ENCODE results near the gene KCNIP2. TPM values are rescaled to one million over a fixed set of nuclear protein-coding genes. Genes with fewer than 3 reads are reported as not detected.
A peak's percentile ranks its signal among the peaks of the same experiment; 100 is the strongest.

Gene KCNIP2
- total RNA-seq = 516 TPM
- long read RNA-seq, transcript KCNIP2-206 (10 exons, 1,989 nt) = minor isoform, 130 of 1,847 reads
- long read RNA-seq, transcript KCNIP2-202 (8 exons, 663 nt) = major isoform, 1,387 of 1,847 reads
- long read RNA-seq, transcript KCNIP2-207 (9 exons, 2,489 nt) = minor isoform, 109 of 1,847 reads
- long read RNA-seq, transcript KCNIP2-208 (7 exons, 923 nt) = minor isoform, 38 of 1,847 reads
- long read RNA-seq, partial matches to known transcripts = 29 of 1,847 reads
- long read RNA-seq, other reads (novel, unspliced or antisense) = 144 of 1,847 reads

DNA sequence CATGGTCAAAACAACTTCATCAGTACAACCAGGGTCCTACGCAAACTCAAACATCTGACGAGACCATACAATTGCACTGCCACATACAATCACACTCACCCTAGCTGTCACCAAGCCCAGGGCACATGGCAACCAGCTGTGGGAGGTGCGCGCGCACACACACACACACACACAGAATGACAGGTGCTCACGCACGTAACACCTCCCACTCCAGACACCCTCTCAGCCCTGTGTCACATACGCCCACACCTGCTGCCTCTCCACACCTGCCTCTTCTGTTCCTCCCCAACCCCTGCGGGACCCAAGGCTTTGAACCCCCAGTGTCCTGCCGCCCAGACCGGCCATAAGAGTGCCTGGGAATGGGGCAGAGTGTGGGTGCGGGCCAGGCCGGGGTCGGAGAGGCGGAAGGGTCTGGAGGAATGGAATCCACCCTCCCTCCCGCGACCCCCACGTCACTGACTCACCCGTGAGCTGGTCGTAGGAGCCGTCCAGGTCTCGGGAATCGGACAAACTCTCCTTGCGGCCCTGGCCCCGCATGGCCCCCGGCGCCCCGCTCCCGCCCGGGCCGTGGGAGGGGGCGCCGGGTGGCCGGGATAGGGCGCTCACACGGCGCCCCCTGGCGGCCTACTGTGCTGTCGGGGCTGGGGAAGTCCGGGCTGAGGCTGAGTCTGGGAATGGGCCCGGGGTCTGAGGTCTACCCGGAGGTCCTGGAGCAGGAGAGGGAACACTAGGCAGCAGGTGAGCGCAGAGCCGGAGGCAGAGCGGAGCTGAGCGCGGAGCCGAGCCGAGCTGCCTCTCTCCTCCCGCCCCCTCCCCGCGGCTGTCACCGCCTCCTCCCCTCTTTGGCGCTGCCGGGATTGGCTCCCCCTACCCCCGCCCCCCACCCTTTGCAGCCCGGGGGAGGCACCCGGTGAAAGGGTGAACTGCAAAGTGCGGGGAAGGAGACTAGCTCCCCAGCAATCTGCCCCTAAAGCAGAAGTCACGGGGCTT lies at the start of gene KCNIP2:
Gene KCNIP2 (minus strand): TSS at position 769 of the 990 bp plus-strand sequence. CDS start 232 bp downstream, at position 537.
- peak; percentile 72 for DNase-seq
- peak; percentile 62 for ATAC-seq (ENCODE audit: poor library complexity)
- intact Hi-C loops (cut with DNase I) = loop anchor here (5.0 to 10.0 kb wide), 2 partner anchors 39 to 121 kb away; no protein-coding TSS in a partner anchor

DNA sequence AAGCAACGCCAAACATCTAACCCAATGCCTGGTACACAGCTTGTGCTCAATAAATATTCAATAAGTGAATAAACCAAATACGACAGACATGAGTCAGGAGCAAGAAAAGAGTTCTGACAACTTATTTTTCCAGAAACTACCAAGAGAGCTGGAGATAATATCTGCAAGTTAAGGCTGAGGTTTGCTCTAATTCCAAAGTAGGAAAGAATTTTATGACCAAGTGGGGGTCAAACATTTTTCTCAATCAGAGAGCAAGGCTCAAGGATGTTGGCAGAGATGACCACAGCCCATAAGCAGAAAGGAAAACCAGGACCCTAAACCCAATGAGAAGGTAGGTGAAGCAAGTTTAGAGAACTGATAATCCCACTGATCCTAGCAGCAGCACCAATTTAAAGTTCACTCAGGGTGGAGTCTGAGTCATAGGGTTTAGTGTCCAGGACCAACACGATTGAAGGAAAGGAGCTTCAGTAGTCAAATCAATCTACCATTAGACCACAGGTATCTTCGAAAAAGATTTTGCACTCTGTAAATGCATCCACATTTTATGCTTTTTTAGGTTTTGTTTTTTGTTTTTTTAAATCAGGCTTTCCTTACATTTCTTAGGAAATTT lies 49.3 kb upstream of the KCNIP2 start:
- intact Hi-C loops (cut with DNase I) = loop anchor here (10.0 kb wide), 1 partner anchor 82 kb away; no protein-coding TSS in a partner anchor
- ATAC-seq (ENCODE audit: poor library complexity) (no peak), DNase-seq (no peak)

DNA sequence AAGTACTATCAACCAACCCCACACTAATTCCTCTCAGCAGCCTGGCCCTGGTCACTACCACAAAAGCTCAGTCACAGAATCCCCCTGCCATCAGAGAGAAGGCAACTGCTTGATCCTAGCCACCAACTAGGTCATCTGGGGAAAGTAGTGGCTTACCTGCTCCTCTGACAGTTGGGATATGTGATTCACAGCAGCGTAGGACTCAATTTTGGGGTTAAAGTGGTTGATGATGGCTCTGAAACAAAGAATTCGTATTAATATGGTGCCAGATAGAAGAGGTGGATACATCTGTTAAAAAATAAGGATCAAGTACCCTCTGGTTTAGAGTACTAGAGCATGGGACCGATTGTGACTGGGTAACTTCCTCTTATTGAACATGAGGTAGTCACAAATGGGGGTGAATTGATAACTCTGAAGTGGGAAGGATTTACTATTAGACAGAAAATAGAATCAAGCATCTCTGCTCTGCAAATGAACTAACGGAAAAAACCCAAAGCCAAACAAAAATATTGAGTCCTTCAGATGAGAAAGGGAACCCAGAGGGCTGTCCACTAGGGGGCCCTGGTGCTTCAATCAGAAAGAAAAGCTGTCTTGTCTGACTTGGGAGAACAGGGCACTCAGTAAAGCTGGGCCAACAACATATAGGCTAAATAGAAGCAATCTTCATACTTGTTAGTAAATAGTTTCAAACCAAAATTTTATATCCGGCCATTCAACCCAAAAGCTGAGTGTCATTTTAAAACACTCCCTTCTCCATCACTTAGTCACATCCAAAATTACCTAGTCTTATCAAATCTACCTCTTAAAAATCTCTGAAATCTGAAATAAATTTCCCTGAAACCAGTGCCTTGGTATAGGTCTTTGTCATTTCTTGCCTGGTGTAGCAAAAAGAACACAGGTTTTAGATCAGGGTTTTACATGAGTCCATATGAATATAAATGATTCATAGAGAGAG lies 45.9 kb upstream of the KCNIP2 start:
- intact Hi-C loops (cut with DNase I) = loop anchor here (5.0 to 10.0 kb wide), 2 partner anchors 85 to 118 kb away; no protein-coding TSS in a partner anchor
- DNase-seq (peak; percentile 81), ATAC-seq (ENCODE audit: poor library complexity) (peak; percentile 47)

DNA sequence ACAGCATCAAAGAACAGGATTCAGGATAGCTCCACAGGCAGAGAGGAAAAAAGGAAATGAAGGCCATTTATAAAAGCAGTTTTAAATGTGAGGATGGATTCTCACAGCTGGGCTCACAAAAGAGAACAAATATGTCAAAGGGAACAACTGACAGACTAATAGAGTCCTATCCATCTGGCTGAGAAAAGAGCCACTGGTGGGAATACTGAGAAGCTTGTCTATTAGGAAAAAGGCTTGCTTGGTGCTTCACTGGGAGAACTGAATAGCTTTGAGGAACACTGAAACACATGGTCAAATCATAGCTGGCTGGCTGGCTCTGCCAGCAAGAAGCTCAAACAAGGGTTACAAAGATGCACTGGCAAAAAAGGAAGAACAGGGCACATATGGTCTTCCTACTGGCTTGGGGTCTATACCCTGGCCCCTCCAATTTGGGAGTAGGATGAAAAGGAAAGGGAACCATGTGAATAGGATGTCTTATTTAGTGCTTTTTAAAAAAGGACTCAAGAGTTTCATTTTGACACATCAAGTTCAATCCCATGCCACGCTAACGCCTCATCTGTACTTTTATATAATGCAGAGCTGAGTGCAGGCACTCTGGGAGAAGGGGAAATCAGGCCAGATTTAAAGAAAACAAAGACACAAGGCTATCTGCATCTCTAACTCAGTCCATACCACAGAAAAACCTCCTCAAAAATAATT lies 44.8 kb upstream of the KCNIP2 start:
- intact Hi-C loops (cut with DNase I) = loop anchor here (5.0 kb wide), 1 partner anchor 119 kb away; no protein-coding TSS in a partner anchor
- no peak for ATAC-seq (ENCODE audit: poor library complexity)
- no peak for DNase-seq

DNA sequence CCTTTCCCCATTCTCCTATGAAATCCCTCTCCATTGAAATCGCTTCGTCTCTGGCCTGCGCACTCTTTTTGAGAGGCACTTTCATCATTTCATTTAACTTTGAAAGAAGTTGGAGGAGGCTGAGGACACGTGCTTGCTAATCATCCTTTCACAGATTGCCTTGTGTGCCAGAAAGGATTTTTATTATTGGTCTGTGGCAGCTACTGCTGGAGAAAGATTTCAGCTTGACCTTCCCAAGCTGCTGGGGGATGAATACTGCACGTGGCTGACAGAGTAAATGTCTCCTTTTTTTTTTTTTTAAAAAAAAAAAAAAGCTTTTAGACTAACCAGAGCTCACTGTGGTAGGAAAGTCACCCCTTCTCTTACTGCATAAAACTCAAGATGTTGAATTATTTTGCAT lies 44.2 kb upstream of the KCNIP2 start:
- DNase-seq = no peak
- ATAC-seq (ENCODE audit: poor library complexity) = peak; percentile 61
- intact Hi-C loops (cut with DNase I) = loop anchor here (5.0 kb wide), 1 partner anchor 120 kb away; no protein-coding TSS in a partner anchor

DNA sequence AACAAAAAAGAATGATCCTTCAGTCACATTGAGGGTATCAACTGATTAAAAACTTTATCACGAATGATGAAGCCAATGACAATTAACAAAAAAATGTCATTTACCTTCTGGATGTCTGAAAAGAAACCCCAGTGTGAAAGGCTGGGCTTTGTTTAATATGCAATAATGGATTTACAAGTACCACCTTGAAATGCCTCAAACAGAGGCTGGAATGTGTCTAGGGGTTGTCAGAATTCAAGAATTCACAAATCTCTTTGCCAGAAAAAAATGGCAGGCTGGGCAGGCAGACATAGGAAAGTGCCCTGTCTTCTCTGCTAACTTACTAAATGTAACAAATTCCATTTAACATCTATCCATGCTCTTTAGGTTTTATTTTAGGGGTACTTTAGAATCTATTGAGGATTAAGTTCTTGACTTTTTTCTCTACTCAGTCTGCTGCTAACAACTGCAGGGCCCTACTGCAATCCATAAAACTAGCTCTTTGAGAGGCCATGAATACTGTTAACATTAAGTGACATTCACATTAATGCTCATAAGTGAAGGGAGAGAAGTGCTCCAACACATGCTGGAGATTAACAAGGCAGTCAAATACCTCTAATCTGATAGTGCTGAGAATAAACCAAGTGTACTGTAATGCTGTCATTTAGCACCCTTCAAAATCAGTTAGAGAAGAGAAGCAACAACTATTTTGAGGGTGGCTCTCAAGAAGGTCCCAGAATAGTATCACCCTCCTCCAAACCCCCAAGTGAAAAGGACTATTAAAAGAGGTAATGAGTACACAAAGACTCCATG lies 43.1 kb upstream of the KCNIP2 start:
- intact Hi-C loops (cut with DNase I) = loop anchor here (5.0 kb wide), 1 partner anchor 121 kb away; no protein-coding TSS in a partner anchor

DNA sequence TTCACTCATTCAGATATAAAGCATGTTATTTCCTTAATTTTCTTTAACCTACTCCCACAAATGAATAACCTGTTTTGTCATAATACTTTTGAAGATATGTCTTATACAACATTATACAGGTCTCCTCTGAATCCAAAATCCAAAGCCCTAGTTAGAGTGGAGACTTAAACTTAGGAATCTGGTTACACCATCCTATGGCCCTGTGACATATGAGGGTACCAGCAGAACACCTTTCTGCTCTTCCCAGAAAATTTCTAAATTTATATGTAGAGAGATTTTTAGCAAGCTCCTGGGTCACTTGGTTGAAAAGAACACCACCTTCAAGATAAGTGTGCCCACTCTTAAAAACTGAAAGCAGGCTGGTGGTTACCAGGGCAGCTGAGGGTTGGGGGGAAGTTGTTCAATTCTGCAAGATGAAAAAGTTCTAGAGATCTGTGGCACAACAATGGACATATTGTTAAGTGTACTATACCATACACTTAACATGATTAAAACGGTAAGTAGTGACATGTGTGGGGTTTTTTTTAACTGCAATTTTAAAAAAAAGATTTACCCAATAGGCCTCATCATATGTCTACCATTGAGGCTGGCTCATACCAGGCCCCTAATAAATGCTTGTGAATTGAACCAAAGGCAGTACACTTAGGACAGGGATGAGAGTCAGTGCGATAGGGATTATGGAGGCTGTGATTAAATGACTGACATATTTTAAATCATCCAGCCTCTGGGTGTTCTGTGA lies 37.6 kb upstream of the KCNIP2 start:
- DNase-seq (no peak), ATAC-seq (ENCODE audit: poor library complexity) (no peak)
- intact Hi-C loops (cut with DNase I) = loop anchor here (5.0 kb wide), 1 partner anchor 39 kb away; the partner anchor contains the start of gene KCNIP2

More for the DNA sequence above, 43.1 kb upstream of the KCNIP2 start:
- DNase-seq (no peak), ATAC-seq (ENCODE audit: poor library complexity) (peak; percentile 73)

DNA sequence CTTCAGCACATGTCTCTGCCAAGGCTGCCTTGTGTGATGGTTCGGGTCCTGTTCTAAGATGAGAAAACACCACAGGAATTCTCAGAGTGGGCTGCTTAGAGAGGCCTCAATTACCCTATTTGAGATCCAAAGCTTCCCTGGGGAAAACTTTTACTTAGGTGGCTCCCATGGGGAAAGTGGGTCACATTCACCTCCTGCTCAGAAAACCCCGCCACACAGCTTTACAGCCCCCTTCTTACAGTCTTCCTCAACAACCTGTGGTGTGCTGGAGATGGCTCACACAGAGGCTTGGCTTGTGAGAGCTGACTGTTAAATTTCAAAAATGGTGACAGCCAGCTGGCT lies 36.6 kb upstream of the KCNIP2 start:
- ATAC-seq (ENCODE audit: poor library complexity) = no peak
- intact Hi-C loops (cut with DNase I) = loop anchor here (5.0 kb wide), 1 partner anchor 38 kb away; the partner anchor contains the start of gene KCNIP2

DNA sequence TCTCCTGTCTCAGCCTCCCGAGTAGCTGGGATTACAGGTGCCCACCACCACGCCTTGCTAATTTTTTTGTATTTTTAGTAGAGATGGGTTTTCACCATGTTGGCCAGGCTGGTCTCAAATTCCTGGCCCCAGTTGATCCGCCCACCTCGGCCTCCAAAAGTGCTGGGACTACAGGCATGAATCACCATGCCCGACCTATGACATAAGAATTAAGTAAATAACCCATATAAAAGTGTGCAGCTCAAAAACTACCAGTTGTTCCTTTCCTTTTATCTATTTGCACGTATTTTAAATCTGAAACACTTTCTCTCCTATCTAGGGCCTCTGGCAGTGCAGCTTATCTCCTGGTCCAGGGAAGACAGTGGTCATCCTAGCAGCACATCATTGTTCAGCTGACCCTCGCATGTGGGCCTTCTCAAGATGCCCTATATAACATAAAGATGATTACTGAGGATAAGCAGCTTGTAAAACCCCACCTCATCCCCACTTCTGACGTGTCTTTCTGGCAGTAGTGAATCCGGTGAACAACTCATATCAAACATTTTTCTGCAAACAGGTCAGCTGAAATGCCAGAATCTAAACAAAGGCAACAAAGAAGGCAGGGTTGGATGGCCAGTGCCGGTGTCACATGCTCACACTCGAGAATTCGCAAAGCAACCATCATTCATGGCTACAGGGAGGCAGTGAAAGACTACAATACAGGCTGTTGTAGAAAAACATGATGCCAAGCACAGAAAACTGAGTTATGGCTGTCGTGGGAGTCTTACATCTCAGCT lies 36.0 kb upstream of the KCNIP2 start:
- no peak for ATAC-seq (ENCODE audit: poor library complexity)
- DNase-seq = no peak
- intact Hi-C loops (cut with DNase I) = loop anchor here (5.0 kb wide), 1 partner anchor 37 kb away; the partner anchor contains the start of gene KCNIP2

More for the DNA sequence above, 36.6 kb upstream of the KCNIP2 start:
- no peak for DNase-seq

DNA sequence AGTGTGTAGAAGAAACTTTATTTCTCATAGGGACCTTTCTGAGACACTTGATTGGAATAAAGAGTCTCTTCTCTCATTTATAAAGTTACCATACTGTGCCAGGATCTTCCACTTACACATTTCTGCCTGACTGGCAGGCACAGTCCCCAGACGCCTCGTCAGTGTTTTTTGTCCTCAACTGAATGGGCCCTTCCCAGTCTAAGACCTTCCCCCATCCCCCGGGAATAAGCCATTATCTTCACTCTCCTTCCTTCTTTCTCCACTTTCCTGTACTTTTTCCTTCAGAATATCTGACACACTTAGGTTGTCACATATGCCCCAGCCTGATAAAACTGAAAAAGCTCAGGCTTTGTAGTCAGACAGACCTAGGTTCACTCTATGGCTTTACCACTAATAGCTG lies 35.3 kb upstream of the KCNIP2 start:
- intact Hi-C loops (cut with DNase I) = no loop called here
- no peak for ATAC-seq (ENCODE audit: poor library complexity)
- DNase-seq = no peak

DNA sequence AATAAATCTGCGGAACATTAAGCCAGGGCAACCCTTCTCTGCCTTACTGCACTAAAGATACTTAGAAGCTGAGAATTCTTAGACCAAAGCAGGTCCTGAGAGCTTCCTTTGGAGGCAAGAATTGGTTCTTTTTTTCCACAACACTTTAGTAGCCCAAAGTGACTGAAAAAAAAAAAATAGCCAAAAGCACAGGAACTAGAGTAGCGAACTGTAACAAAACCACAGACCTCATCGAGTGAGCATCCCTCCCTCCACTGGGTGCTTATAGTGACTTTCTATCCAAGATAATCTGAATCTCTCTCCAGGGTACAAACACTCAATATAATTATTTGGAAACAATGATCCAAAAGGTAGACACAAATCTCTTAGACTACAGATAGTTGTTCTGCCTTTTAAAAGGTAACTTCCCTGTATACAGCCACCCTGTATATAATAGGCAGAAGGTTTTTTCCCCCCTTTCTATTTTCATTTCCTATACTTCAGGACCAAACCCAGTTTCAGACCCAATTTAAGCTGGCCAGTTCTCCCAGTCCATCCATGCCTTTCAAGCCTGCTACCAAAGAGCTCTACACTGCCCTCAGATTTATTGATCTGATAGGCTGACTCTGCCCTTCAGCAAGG lies 31.6 kb upstream of the KCNIP2 start:
- ATAC-seq (ENCODE audit: poor library complexity) = no peak
- intact Hi-C loops (cut with DNase I) = no loop called here

DNA sequence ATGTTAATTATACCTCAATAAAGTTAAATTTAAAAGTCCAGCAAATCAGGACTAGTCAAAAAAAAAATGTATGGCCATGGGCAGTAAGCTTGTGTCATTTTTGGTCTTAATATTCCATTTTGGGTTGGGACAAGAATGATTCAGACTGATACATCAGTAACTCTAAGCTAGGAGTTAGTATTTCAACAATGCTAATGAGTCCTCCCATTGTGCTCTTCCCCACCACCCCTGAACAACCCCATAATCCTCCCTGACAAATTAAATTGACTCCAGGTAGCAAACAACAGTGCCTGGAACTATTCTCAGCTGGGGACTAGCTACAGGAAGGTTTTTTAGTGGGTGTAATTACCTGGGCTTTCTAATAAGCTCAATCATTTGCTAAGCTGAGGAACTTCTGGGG lies 30.7 kb upstream of the KCNIP2 start:
- intact Hi-C loops (cut with DNase I) = no loop called here
- ATAC-seq (ENCODE audit: poor library complexity) (no peak), DNase-seq (no peak)

More for the DNA sequence above, 31.6 kb upstream of the KCNIP2 start:
- DNase-seq = no peak

DNA sequence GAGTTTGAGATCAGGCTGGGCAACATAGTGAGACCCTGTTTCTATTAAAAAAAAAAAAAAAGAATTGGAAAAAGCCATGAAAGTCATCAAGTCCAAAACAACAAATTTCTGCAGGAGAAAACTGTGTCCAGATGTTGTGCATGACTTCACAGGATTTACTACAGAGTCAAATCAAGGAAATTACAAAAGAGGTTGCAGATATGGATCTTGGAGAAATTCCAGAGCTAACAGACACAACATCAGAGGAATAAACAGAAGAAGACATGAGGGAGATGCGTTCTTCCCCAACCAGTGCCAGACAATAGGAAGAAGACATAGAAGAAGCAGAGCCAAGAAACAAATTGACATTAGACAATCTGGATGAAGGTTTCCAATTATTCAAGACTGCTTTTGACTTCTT lies 24.3 kb upstream of the KCNIP2 start:
- intact Hi-C loops (cut with DNase I) = no loop called here
- ATAC-seq (ENCODE audit: poor library complexity) (no peak), DNase-seq (no peak)

DNA sequence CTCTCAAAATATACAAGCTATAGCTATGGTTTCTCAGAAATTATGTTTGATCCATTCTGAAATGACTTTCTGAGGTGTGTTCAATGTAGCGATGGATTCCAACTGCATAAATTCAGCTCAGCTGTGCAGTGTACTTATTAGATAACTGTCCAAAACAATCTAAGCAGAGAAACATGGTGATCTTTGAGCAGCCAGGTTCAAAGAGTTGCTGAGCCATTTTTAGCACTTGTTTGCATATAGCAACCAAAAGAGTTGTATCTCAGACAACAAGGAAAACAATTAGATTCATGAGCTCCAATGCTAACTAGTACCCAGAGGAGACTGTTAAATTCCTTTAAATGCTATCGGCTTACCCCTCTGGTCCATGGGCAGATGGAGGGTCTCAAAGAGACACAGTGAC lies 15.9 kb upstream of the KCNIP2 start:
- DNase-seq (no peak), ATAC-seq (ENCODE audit: poor library complexity) (peak; percentile 76)
- intact Hi-C loops (cut with DNase I) = no loop called here
